IMR-90 (cell line): Measurements from ENCODE around the gene TLNRD1. TPM values are rescaled to one million over a fixed set of nuclear protein-coding genes. Genes with fewer than 3 reads are reported as not detected.

ENCODE experiments used
- ATAC-seq: fragments of 200-7000 bp; cut with Tn5 transposase; 2 replicates; pipeline ENCODE4 v1.9.1; 2020; ENCODE audit warnings: low read depth, mild to moderate bottlenecking, moderate library complexity
- BruUV-seq: library from RNA; stranded (reverse); fragments of 400-500 nt; replicated peaks from 2 replicates; lab custom pipeline; 2021; lab: Mats Ljungman, UMichigan
- CTCF ChIA-PET: fragments of 300-600 bp; formaldehyde crosslinking; extraction: SDS; loops from one replicate; lab custom pipeline; 2021; ENCODE audit warnings: antibody characterized with exemption; lab: Yijun Ruan, JAX
- POLR2A ChIA-PET: fragments of 300-600 bp; sonication (Branson Sonifier 250); formaldehyde crosslinking; loops from one replicate; lab custom pipeline; 2022; ENCODE audit warnings: antibody characterized with exemption; ENCODE audit not compliant: unreplicated experiment; lab: Charles Lee
- DNase-seq: peaks from one replicate; pipeline ENCODE4 v3.0.0; 2013
- H2AFZ ChIP-seq: replicated peaks from 2 replicates; pipeline ENCODE3; 2013; ENCODE audit warnings: low read length, mild to moderate bottlenecking; ENCODE audit not compliant: poor library complexity
- H2AK5ac ChIP-seq: 2 replicates; pipeline ENCODE4 v1.6.1; 2013; ENCODE audit warnings: low read depth, low read length, inconsistent platforms
- H2AK9ac ChIP-seq: replicated peaks from 2 replicates; pipeline ENCODE3; 2013; ENCODE audit warnings: mild to moderate bottlenecking, low read depth, low read length, moderate library complexity; ENCODE audit not compliant: poor library complexity
- H2BK120ac ChIP-seq: 2 replicates; pipeline ENCODE4 v1.6.1; 2013; ENCODE audit warnings: low read depth, low read length, inconsistent platforms
- H2BK15ac ChIP-seq: 3 replicates; pipeline ENCODE4 v1.6.1; 2013; ENCODE audit warnings: low read depth, low read length, inconsistent platforms
- H2BK20ac ChIP-seq: 2 replicates; pipeline ENCODE4 v1.6.1; 2013; ENCODE audit warnings: low read depth, mild to moderate bottlenecking, inconsistent platforms, low read length, moderate library complexity
- H2BK5ac ChIP-seq: 2 replicates; pipeline ENCODE4 v1.6.1; 2013; ENCODE audit warnings: mild to moderate bottlenecking, low read depth, low read length, inconsistent platforms; ENCODE audit not compliant: poor library complexity, severe bottlenecking
- H3K14ac ChIP-seq: replicated peaks from 2 replicates; pipeline ENCODE4 v1.6.1; 2013; ENCODE audit warnings: low read depth, low read length, inconsistent platforms
- H3K18ac ChIP-seq: 2 replicates; pipeline ENCODE4 v1.6.1; 2013; ENCODE audit warnings: low read depth, low read length, control low read depth
- H3K23ac ChIP-seq: 2 replicates; pipeline ENCODE4 v1.6.1; 2013; ENCODE audit warnings: low read depth, low read length, inconsistent platforms
- H3K27ac ChIP-seq: 2 replicates; pipeline ENCODE4 v1.5.1; 2013; ENCODE audit warnings: mild to moderate bottlenecking, control low read depth, low read length; ENCODE audit not compliant: insufficient read depth
- H3K27me3 ChIP-seq: 2 replicates; pipeline ENCODE4 v1.6.1; 2013; ENCODE audit warnings: low read length; ENCODE audit not compliant: control insufficient read depth, insufficient read depth
- H3K36me3 ChIP-seq: 2 replicates; pipeline ENCODE4 v1.6.1; 2013; ENCODE audit warnings: low read length, mixed read lengths; ENCODE audit not compliant: control insufficient read depth, insufficient read depth
- H3K4ac ChIP-seq: 2 replicates; pipeline ENCODE4 v1.6.1; 2013; ENCODE audit warnings: low read depth, low read length, inconsistent platforms
- H3K4me1 ChIP-seq: 2 replicates; pipeline ENCODE4 v1.6.1; 2013; ENCODE audit warnings: low read length, mixed read lengths; ENCODE audit not compliant: control insufficient read depth, insufficient read depth
- H3K4me2 ChIP-seq: 2 replicates; pipeline ENCODE4 v1.6.1; 2013; ENCODE audit warnings: low read depth, mild to moderate bottlenecking, control low read depth, low read length, moderate library complexity
- H3K4me3 ChIP-seq: 2 replicates; pipeline ENCODE4 v1.5.1; 2013; ENCODE audit warnings: low read depth, mild to moderate bottlenecking, control low read depth, low read length, moderate library complexity; ENCODE audit not compliant: insufficient read depth
- H3K56ac ChIP-seq: 2 replicates; pipeline ENCODE4 v1.6.1; 2013; ENCODE audit warnings: low read length, inconsistent platforms; ENCODE audit not compliant: insufficient read depth; ENCODE audit errors: extremely low read depth
- H3K79me1 ChIP-seq, 2 experiments: 2 replicates each; pipeline ENCODE4 v1.6.1; 2013; ENCODE audit warnings: low read length in 2 of 2, inconsistent platforms in 1 of 2, low read depth in 1 of 2
- H3K9ac ChIP-seq: 2 replicates; pipeline ENCODE4 v1.6.1; 2013; ENCODE audit warnings: low read depth, low read length, control low read depth
- H3K9me1 ChIP-seq: 2 replicates; pipeline ENCODE4 v1.6.1; 2013; ENCODE audit warnings: low read length, inconsistent platforms; ENCODE audit not compliant: insufficient read depth
- H3K9me3 ChIP-seq: 2 replicates; pipeline ENCODE4 v1.6.1; 2013; ENCODE audit warnings: low read length; ENCODE audit not compliant: control insufficient read depth, insufficient read depth
- H4K20me1 ChIP-seq: 2 replicates; pipeline ENCODE4 v1.6.1; 2013; ENCODE audit warnings: low read length, inconsistent platforms; ENCODE audit not compliant: insufficient read depth
- H4K5ac ChIP-seq: 2 replicates; pipeline ENCODE4 v1.6.1; 2013; ENCODE audit warnings: mild to moderate bottlenecking, low read depth, low read length, control low read depth
- H4K8ac ChIP-seq, 2 experiments: 2 replicates each; pipeline ENCODE4 v1.6.1; 2013; ENCODE audit warnings: low read depth in 2 of 2, low read length in 2 of 2, control low read depth in 1 of 2, inconsistent platforms in 1 of 2
- H4K91ac ChIP-seq: 2 replicates; pipeline ENCODE4 v1.6.1; 2013; ENCODE audit warnings: low read depth, low read length, inconsistent platforms; ENCODE audit not compliant: insufficient read depth
- BHLHE40 ChIP-seq: fragments of 150-350 bp; IDR thresholded peaks from 2 replicates; pipeline ENCODE4 v1.6.1; 2016; ENCODE audit warnings: mild to moderate bottlenecking, low read depth, low read length
- CEBPB ChIP-seq: IDR thresholded peaks from 2 replicates; pipeline ENCODE4 v1.6.1; 2012; ENCODE audit warnings: low read depth, low read length, improper control_type of control experiment
- CHD1 ChIP-seq: IDR thresholded peaks from 2 replicates; pipeline ENCODE4 v1.6.1; 2012; ENCODE audit warnings: low read depth, low read length, improper control_type of control experiment
- FOS ChIP-seq: fragments of 150-350 bp; IDR thresholded peaks from 2 replicates; pipeline ENCODE4 v1.6.1; 2016; ENCODE audit warnings: low read depth, low read length
- MAFK ChIP-seq: IDR thresholded peaks from 2 replicates; pipeline ENCODE4 v1.6.1; 2012; ENCODE audit warnings: low read depth, low read length, improper control_type of control experiment
- MAZ ChIP-seq: IDR thresholded peaks from 2 replicates; pipeline ENCODE4 v1.6.1; 2012; ENCODE audit warnings: low read depth, mild to moderate bottlenecking, low read length, improper control_type of control experiment, moderate library complexity, borderline replicate concordance
- NFE2L2 ChIP-seq: fragments of 150-350 bp; IDR thresholded peaks from 2 replicates; pipeline ENCODE4 v1.6.1; 2016; ENCODE audit warnings: low read depth, mild to moderate bottlenecking, low read length
- POLR2A ChIP-seq: IDR thresholded peaks from 2 replicates; pipeline ENCODE4 v1.6.1; 2012; ENCODE audit warnings: mild to moderate bottlenecking, low read depth, low read length
- RAD21 ChIP-seq: IDR thresholded peaks from 2 replicates; pipeline ENCODE4 v1.6.1; 2012; ENCODE audit warnings: low read length, improper control_type of control experiment
- RCOR1 ChIP-seq: IDR thresholded peaks from 2 replicates; pipeline ENCODE4 v1.6.1; 2012; ENCODE audit warnings: mild to moderate bottlenecking, low read length, improper control_type of control experiment; ENCODE audit not compliant: insufficient replicate concordance
- RFX5 ChIP-seq: IDR thresholded peaks from 2 replicates; pipeline ENCODE4 v1.8.0; 2012; ENCODE audit warnings: low read depth, mild to moderate bottlenecking, low read length, moderate library complexity
- SMC3 ChIP-seq: fragments of 150-350 bp; IDR thresholded peaks from 2 replicates; pipeline ENCODE4 v1.6.1; 2016; ENCODE audit warnings: low read depth, mild to moderate bottlenecking, antibody characterized with exemption, low read length, moderate library complexity
- WGBS, 2 experiments: methylation state at CpG; one replicate each; pipeline versions ENCODE4 v1.1.5 to v1.1.7; 2013; ENCODE audit warnings: missing lambda C conversion rate in 2 of 2; ENCODE audit not compliant: insufficient read length in 1 of 2; ENCODE audit errors: extremely low coverage in 2 of 2; 5-methylcytosine and 5-hydroxymethylcytosine counted together
- dilution Hi-C: fragments of 300-500 bp; cut with HindIII; formaldehyde crosslinking; loops from one replicate; pipeline ENCODE4 v1.14.3; 2018; ENCODE audit warnings: low sequenced_read_pairs; ENCODE audit not compliant: unreplicated experiment
- in situ Hi-C: fragments of 300-500 bp; cut with MboI; formaldehyde crosslinking; loops from 3 replicates; pipeline ENCODE4 v1.14.3; 2019; ENCODE audit warnings: low sequenced_read_pairs, inconsistent platforms, mixed read lengths
- intact Hi-C: fragments of 100-400 bp; cut with micrococcal nuclease; formaldehyde crosslinking; loops from 2 replicates; pipeline ENCODE4 v1.10.0; 2022
- polyA plus RNA-seq, 3 experiments: library from polyadenylated mRNA; depleted of rRNA; stranded (reverse); fragments of >200 nt; gene quantifications; 2 replicates each; pipeline ENCODE4 v1.2.3, GENCODE V29; 2012; ENCODE audit warnings: low replicate concordance in 1 of 3
- total RNA-seq: library from RNA; depleted of rRNA; stranded (reverse); fragments of >200 nt; gene quantifications from 2 replicates; pipeline ENCODE4 v1.2.3, GENCODE V29; 2012
- TF ChIP-seq, protein P1 (sequence below): conservative IDR thresholded peaks from 2 replicates; pipeline ENCODE4 v1.5.1; 2012; ENCODE audit warnings: mild to moderate bottlenecking, low read depth, low read length, improper control_type of control experiment
- TF ChIP-seq, protein P2 (sequence below): fragments of 150-350 bp; IDR thresholded peaks from 2 replicates; pipeline ENCODE4 v1.6.1; 2016; ENCODE audit warnings: low read depth, mild to moderate bottlenecking, low read length, moderate library complexity, borderline replicate concordance
- TF ChIP-seq, protein P3 (sequence below): fragments of 150-350 bp; IDR thresholded peaks from 2 replicates; pipeline ENCODE4 v1.6.1; 2017; ENCODE audit warnings: mild to moderate bottlenecking, antibody characterized with exemption, low read length, low read depth

The TLNRD1 gene
- total and polyA plus RNA-seq, 2 of the 4 experiments (the other 2 are of a cell fraction) = 2.2 to 6.8 TPM

DNA sequence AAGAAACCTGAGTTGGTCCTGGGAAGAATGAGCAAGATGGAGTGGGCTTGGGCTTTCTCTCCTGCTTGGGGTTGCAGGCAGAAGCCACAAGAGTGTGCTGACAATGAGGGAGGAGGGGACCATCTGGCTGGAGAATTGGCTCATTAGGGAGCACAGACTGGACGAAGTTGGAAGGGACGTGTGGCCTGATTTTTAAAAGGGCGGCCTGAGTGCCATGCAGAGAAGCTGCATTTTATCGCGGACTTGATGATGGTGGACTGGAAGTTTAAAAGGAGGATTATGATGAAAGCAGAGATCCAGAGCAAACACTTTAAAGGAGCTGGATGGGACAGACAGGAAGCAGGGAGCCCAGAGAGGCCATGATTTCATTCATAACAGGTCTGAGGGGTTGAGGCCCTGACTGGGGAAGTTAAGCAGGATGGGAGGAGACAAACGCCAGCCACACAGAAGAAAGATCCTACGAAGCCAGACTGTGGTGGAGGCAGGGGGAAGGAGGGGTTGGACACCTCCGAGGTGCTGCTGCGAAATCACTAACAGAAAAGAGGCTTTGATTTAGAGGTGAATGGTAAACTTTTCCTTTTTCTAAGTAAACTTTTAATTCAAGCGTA is 23.6 kb downstream of the TLNRD1 start:
- 85% methylated on average over 5 of the region's 10 CpGs; no CpG with 5 or more reads in 1 of the 2 experiments for WGBS, 2 experiments
- ChIA-PET CTCF (no interaction called here), POLR2A (no interaction called here)
- no peak overlapping the region for H2BK120ac ChIP-seq
- H2BK20ac ChIP-seq = peak overlapping the region; percentile 37; the same call in 1 of the 2 replicates
- no peaks in the 10 kb centered on the region for H4K20me1 ChIP-seq
- DNase-seq = no peak
- H3K27ac ChIP-seq = no peak overlapping the region
- H2AFZ ChIP-seq = peak overlapping the region; percentile 40
- in situ Hi-C loops = no loop called here
- H3K4me2 ChIP-seq = no peak overlapping the region
- peak overlapping the region; percentile 1 for H2BK5ac ChIP-seq
- H3K9ac ChIP-seq = no peak overlapping the region
- H3K27me3 ChIP-seq = no peaks in the 10 kb centered on the region
- peaks cover 10% of the 10 kb centered on the region for H3K4me1 ChIP-seq
- peak overlapping the region; percentile 11; the same call in 1 of the 2 replicates for H3K18ac ChIP-seq
- peak overlapping the region in 1 of 2 experiments; percentile 40; a peak in 1 of 4 replicates for H4K8ac ChIP-seq
- peaks cover 4 to 5% of the 10 kb centered on the region in 2 experiments; a peak in 1 of 4 replicates for H3K79me1 ChIP-seq
- H2AK5ac ChIP-seq = no peak overlapping the region
- no peak overlapping the region for H3K4me3 ChIP-seq
- ATAC-seq = no peak
- intact Hi-C loops = no loop called here
- dilution Hi-C loops = no loop called here
- BruUV-seq = no TSS peak
- H3K14ac ChIP-seq = peak overlapping the region; percentile 46
- H4K5ac ChIP-seq = peak overlapping the region; percentile 16; the same call in 1 of the 2 replicates
- H3K56ac ChIP-seq = no peak overlapping the region
- no peak overlapping the region; the same call in 1 of the 2 replicates for H3K4ac ChIP-seq
- no peaks in the 10 kb centered on the region for H3K9me3 ChIP-seq
- H3K36me3 ChIP-seq = no peaks in the 10 kb centered on the region
- H3K9me1 ChIP-seq = peaks cover 12% of the 10 kb centered on the region
- no peak overlapping the region for H3K23ac ChIP-seq
- H2BK15ac ChIP-seq = 0 out of 3 replicates have a peak overlapping the region, but pooled peaks have one; percentile 7
- peak overlapping the region; percentile 12 for H2AK9ac ChIP-seq
- no peak overlapping the region for H4K91ac ChIP-seq
- no peak for TF ChIP-seq CEBPB
- TF ChIP-seq, protein P1, sequence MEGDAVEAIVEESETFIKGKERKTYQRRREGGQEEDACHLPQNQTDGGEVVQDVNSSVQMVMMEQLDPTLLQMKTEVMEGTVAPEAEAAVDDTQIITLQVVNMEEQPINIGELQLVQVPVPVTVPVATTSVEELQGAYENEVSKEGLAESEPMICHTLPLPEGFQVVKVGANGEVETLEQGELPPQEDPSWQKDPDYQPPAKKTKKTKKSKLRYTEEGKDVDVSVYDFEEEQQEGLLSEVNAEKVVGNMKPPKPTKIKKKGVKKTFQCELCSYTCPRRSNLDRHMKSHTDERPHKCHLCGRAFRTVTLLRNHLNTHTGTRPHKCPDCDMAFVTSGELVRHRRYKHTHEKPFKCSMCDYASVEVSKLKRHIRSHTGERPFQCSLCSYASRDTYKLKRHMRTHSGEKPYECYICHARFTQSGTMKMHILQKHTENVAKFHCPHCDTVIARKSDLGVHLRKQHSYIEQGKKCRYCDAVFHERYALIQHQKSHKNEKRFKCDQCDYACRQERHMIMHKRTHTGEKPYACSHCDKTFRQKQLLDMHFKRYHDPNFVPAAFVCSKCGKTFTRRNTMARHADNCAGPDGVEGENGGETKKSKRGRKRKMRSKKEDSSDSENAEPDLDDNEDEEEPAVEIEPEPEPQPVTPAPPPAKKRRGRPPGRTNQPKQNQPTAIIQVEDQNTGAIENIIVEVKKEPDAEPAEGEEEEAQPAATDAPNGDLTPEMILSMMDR = no peak
- TF ChIP-seq MAFK = no peak
- TF ChIP-seq, protein P2, sequence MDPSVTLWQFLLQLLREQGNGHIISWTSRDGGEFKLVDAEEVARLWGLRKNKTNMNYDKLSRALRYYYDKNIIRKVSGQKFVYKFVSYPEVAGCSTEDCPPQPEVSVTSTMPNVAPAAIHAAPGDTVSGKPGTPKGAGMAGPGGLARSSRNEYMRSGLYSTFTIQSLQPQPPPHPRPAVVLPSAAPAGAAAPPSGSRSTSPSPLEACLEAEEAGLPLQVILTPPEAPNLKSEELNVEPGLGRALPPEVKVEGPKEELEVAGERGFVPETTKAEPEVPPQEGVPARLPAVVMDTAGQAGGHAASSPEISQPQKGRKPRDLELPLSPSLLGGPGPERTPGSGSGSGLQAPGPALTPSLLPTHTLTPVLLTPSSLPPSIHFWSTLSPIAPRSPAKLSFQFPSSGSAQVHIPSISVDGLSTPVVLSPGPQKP = no peak
- TF ChIP-seq BHLHE40 = no peak
- no peak for TF ChIP-seq MAZ
- TF ChIP-seq SMC3 = no peak
- no peak for TF ChIP-seq RAD21
- no peak for TF ChIP-seq CHD1
- TF ChIP-seq POLR2A = no peak
- TF ChIP-seq, protein P3, sequence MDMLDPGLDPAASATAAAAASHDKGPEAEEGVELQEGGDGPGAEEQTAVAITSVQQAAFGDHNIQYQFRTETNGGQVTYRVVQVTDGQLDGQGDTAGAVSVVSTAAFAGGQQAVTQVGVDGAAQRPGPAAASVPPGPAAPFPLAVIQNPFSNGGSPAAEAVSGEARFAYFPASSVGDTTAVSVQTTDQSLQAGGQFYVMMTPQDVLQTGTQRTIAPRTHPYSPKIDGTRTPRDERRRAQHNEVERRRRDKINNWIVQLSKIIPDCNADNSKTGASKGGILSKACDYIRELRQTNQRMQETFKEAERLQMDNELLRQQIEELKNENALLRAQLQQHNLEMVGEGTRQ = no peak
- TF ChIP-seq NFE2L2 = no peak
- no peak for TF ChIP-seq FOS
- no peak for TF ChIP-seq RFX5
- TF ChIP-seq RCOR1 = no peak
